Hepatocyte (in vitro differentiated cells): ENCODE data around the gene VRK3.
"Not testable (repeated sequence)": the region's sequence is repeated elsewhere in the genome, so short reads cannot be mapped to it uniquely, and the experiment has no call there.

ENCODE experiments used
- EZH2 ChIP-seq: fragments of 200-600 bp; sonication (generic); IDR thresholded peaks from 2 replicates; pipeline ENCODE4 v1.6.1; 2016; ENCODE audit warnings: antibody characterized with exemption, mild to moderate bottlenecking, borderline replicate concordance
- EZH2phosphoT487 ChIP-seq: fragments of 200-600 bp; sonication (generic); IDR thresholded peaks from one replicate; pipeline ENCODE4 v1.6.1; 2018; ENCODE audit warnings: antibody characterized with exemption, mild to moderate bottlenecking, low read depth, moderate library complexity; ENCODE audit not compliant: unreplicated experiment, severe bottlenecking
- TF ChIP-seq, protein P1 (sequence below): fragments of 200-600 bp; sonication (generic); IDR thresholded peaks from 2 replicates; pipeline ENCODE4 v1.5.1; 2016; ENCODE audit warnings: antibody characterized with exemption, mild to moderate bottlenecking; ENCODE audit not compliant: poor library complexity

GRCh38 chr19:49958144-49958543 lies 67.0 kb downstream of the VRK3 start:
- TF ChIP-seq, protein P1, sequence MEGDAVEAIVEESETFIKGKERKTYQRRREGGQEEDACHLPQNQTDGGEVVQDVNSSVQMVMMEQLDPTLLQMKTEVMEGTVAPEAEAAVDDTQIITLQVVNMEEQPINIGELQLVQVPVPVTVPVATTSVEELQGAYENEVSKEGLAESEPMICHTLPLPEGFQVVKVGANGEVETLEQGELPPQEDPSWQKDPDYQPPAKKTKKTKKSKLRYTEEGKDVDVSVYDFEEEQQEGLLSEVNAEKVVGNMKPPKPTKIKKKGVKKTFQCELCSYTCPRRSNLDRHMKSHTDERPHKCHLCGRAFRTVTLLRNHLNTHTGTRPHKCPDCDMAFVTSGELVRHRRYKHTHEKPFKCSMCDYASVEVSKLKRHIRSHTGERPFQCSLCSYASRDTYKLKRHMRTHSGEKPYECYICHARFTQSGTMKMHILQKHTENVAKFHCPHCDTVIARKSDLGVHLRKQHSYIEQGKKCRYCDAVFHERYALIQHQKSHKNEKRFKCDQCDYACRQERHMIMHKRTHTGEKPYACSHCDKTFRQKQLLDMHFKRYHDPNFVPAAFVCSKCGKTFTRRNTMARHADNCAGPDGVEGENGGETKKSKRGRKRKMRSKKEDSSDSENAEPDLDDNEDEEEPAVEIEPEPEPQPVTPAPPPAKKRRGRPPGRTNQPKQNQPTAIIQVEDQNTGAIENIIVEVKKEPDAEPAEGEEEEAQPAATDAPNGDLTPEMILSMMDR: not testable (repeated sequence)
- not testable (repeated sequence) for TF ChIP-seq EZH2, EZH2phosphoT487
